GM23338 (cell line): ENCODE data around the gene RAD51B. TPM values are rescaled to one million over a fixed set of nuclear protein-coding genes. Genes with fewer than 3 reads are reported as not detected.

Source experiments
- ATAC-seq: fragments of 200-7000 bp; cut with Tn5 transposase; 3 replicates; pipeline ENCODE4 v1.9.1; 2020
- DNase-seq: peaks from one replicate; pipeline ENCODE4 v3.0.0-alpha.2; 2015; ENCODE audit warnings: low spot score
- H2AFZ ChIP-seq: fragments of 200-600 bp; sonication (generic); 2 replicates; pipeline ENCODE4 v1.8.0; 2016; ENCODE audit warnings: antibody characterized with exemption, mild to moderate bottlenecking, moderate library complexity
- H3F3A ChIP-seq: fragments of 200-600 bp; sonication (generic); replicated peaks from 2 replicates; pipeline ENCODE4 v1.8.0; 2017; ENCODE audit warnings: antibody characterized with exemption, mixed run types, low read depth
- H3K27ac ChIP-seq: fragments of 200-600 bp; sonication (generic); 2 replicates; pipeline ENCODE4 v1.6.1; 2016; ENCODE audit warnings: low read depth
- H3K27me3 ChIP-seq: fragments of 200-600 bp; sonication (generic); 2 replicates; pipeline ENCODE4 v1.8.0; 2016; ENCODE audit warnings: mild to moderate bottlenecking, mixed run types, moderate library complexity; ENCODE audit not compliant: insufficient read depth
- H3K36me3 ChIP-seq: fragments of 200-600 bp; sonication (generic); 2 replicates; pipeline ENCODE4 v1.8.0; 2016; ENCODE audit warnings: mild to moderate bottlenecking; ENCODE audit not compliant: insufficient read depth
- H3K4me1 ChIP-seq: fragments of 200-600 bp; sonication (generic); 2 replicates; pipeline ENCODE4 v1.8.0; 2016; ENCODE audit warnings: mild to moderate bottlenecking, moderate library complexity; ENCODE audit not compliant: insufficient read depth
- H3K4me2 ChIP-seq: fragments of 200-600 bp; sonication (generic); 2 replicates; pipeline ENCODE4 v1.7.1; 2017; ENCODE audit warnings: mixed run types
- H3K4me3 ChIP-seq: fragments of 200-600 bp; sonication (generic); 2 replicates; pipeline ENCODE4 v1.6.1; 2016; ENCODE audit warnings: mixed run types
- H3K79me2 ChIP-seq: fragments of 200-600 bp; sonication (generic); replicated peaks from 2 replicates; pipeline ENCODE4 v1.8.0; 2017; ENCODE audit warnings: mild to moderate bottlenecking; ENCODE audit not compliant: insufficient read depth
- H3K9me2 ChIP-seq: fragments of 200-600 bp; sonication (generic); 2 replicates; pipeline ENCODE4 v1.8.0; 2017; ENCODE audit not compliant: insufficient read depth
- H4K20me1 ChIP-seq: fragments of 200-600 bp; sonication (generic); replicated peaks from 2 replicates; pipeline ENCODE4 v1.8.0; 2017; ENCODE audit warnings: mild to moderate bottlenecking; ENCODE audit not compliant: insufficient read depth
- H3K27ac Mint-ChIP-seq: 2 replicates; pipeline ENCODE4 v1.8.0; 2020; ENCODE audit warnings: inconsistent platforms, mild to moderate bottlenecking, moderate library complexity, mixed read lengths
- H3K27me3 Mint-ChIP-seq: 3 replicates; pipeline ENCODE4 v1.8.0; 2022; ENCODE audit warnings: low read depth, mild to moderate bottlenecking, moderate library complexity, mixed read lengths, inconsistent platforms; ENCODE audit not compliant: insufficient read depth, poor library complexity
- H3K36me3 Mint-ChIP-seq: 3 replicates; pipeline ENCODE4 v1.8.0; 2021; ENCODE audit warnings: low read depth, mild to moderate bottlenecking, inconsistent platforms, moderate library complexity, mixed read lengths
- H3K4me1 Mint-ChIP-seq: 3 replicates; pipeline ENCODE4 v1.8.0; 2020; ENCODE audit warnings: mild to moderate bottlenecking, inconsistent platforms, mixed read lengths
- H3K4me3 Mint-ChIP-seq: 3 replicates; pipeline ENCODE4 v1.8.0; 2021; ENCODE audit warnings: moderate library complexity, mild to moderate bottlenecking, inconsistent platforms, mixed read lengths
- H3K9me3 Mint-ChIP-seq: 3 replicates; pipeline ENCODE4 v1.8.0; 2020; ENCODE audit warnings: moderate library complexity, mild to moderate bottlenecking, inconsistent platforms, mixed read lengths
- CREB1 ChIP-seq: fragments of 250-450 bp; sonication (Bioruptor Pico); IDR thresholded peaks from 2 replicates; pipeline ENCODE4 v1.5.0; 2020; ENCODE audit warnings: low read depth, mild to moderate bottlenecking, moderate library complexity
- ETS1 ChIP-seq: IDR thresholded peaks from 2 replicates; pipeline ENCODE4 v1.6.1; 2016; ENCODE audit warnings: antibody characterized with exemption
- EZH2 ChIP-seq: fragments of 200-600 bp; sonication (generic); IDR thresholded peaks from one replicate; pipeline ENCODE4 v1.8.0; 2017; ENCODE audit warnings: antibody characterized with exemption, mild to moderate bottlenecking, low read depth; ENCODE audit not compliant: unreplicated experiment
- EZH2phosphoT487 ChIP-seq: fragments of 200-600 bp; sonication (generic); IDR thresholded peaks from one replicate; pipeline ENCODE4 v1.8.1; 2018; ENCODE audit warnings: antibody characterized with exemption; ENCODE audit not compliant: unreplicated experiment
- JUNB ChIP-seq: IDR thresholded peaks from one replicate; pipeline ENCODE4 v1.6.1; 2016; ENCODE audit warnings: antibody characterized with exemption; ENCODE audit not compliant: unreplicated experiment
- NANOG ChIP-seq: IDR thresholded peaks from 2 replicates; pipeline ENCODE4 v1.6.1; 2016; ENCODE audit warnings: antibody characterized with exemption, borderline replicate concordance
- POLR2AphosphoS5 ChIP-seq: IDR thresholded peaks from 2 replicates; pipeline ENCODE4 v1.6.1; 2016; ENCODE audit warnings: antibody characterized with exemption, low read depth
- REST ChIP-seq: IDR thresholded peaks from one replicate; pipeline ENCODE4 v1.6.1; 2018; ENCODE audit warnings: antibody characterized with exemption; ENCODE audit not compliant: unreplicated experiment
- STAT1 ChIP-seq: IDR thresholded peaks from one replicate; pipeline ENCODE4 v1.6.1; 2016; ENCODE audit warnings: antibody characterized with exemption; ENCODE audit not compliant: unreplicated experiment
- ZNF114 ChIP-seq: fragments of 250-450 bp; sonication (Bioruptor Pico); IDR thresholded peaks from 2 replicates; pipeline ENCODE4 v1.5.0; 2020; ENCODE audit warnings: mild to moderate bottlenecking, moderate library complexity
- ZNF331 ChIP-seq: fragments of 250-450 bp; sonication (Bioruptor Pico); IDR thresholded peaks from 2 replicates; pipeline ENCODE4 v1.5.0; 2020; ENCODE audit warnings: low read depth, mild to moderate bottlenecking, moderate library complexity
- ZNF462 ChIP-seq: fragments of 250-450 bp; sonication (Bioruptor Pico); IDR thresholded peaks from 2 replicates; pipeline ENCODE4 v1.5.0; 2020; ENCODE audit warnings: mild to moderate bottlenecking, moderate library complexity
- polyA plus RNA-seq: library from polyadenylated mRNA; unstranded; fragments of >200 nt; fragmentation: Nextera tagmentation; extraction: Ambion mirVana; gene quantifications from 2 replicates; pipeline ENCODE4 v1.2.1, GENCODE V29; 2016
- total RNA-seq: library from RNA; depleted of rRNA; stranded (reverse); fragments of >200 nt; shearing (Covaris generic); gene quantifications from 2 replicates; pipeline ENCODE4 v1.2.3, GENCODE V29; 2014

Gene RAD51B
- total and polyA plus RNA-seq, 2 experiments from 2014 or later: 15.7 to 29.1 TPM

- H3K36me3 ChIP-seq: no peaks in the 10 kb centered on the region
- H3K27me3 ChIP-seq: no peaks in the 10 kb centered on the region
- H3K4me1 ChIP-seq: no peaks in the 10 kb centered on the region
- H2AFZ ChIP-seq: no peak overlapping the region
- no peak for ATAC-seq
- no peaks in the 10 kb centered on the region for H3K79me2 ChIP-seq
- H4K20me1 ChIP-seq: no peaks in the 10 kb centered on the region
- DNase-seq: no peak
- H3K36me3 Mint-ChIP-seq: no peaks in the 10 kb centered on the region
- H3K9me3 Mint-ChIP-seq: no peaks in the 10 kb centered on the region
- H3F3A ChIP-seq: no peaks in the 10 kb centered on the region
- no peak for TF ChIP-seq ETS1
- TF ChIP-seq EZH2: no peak
- no peak for TF ChIP-seq STAT1
- no peak for TF ChIP-seq REST
- no peak for TF ChIP-seq ZNF114 (CRISPR knock-in tag)
- no peak for TF ChIP-seq EZH2phosphoT487
- TF ChIP-seq CREB1: no peak
- TF ChIP-seq ZNF331 (CRISPR knock-in tag): no peak
- TF ChIP-seq ZNF462 (CRISPR knock-in tag): no peak
- TF ChIP-seq JUNB: no peak
- no peak for TF ChIP-seq NANOG
- no peak for TF ChIP-seq POLR2AphosphoS5
- H3K27me3 Mint-ChIP-seq: peaks cover 2% of the 10 kb centered on the region
- no peaks in the 10 kb centered on the region for H3K4me1 Mint-ChIP-seq
- H3K27ac Mint-ChIP-seq: no peak overlapping the region
- H3K4me2 ChIP-seq: no peak overlapping the region
- no peak overlapping the region for H3K4me3 Mint-ChIP-seq
- H3K27ac ChIP-seq: no peak overlapping the region
- H3K9me2 ChIP-seq: no peaks in the 10 kb centered on the region
- no peak overlapping the region for H3K4me3 ChIP-seq
These were observed 138.4 kb downstream of the RAD51B start for GRCh38 chr14:67957946-67958345.
